Measurements from ENCODE around the gene NFATC2. TPM values are rescaled to one million over a fixed set of nuclear protein-coding genes. Genes with fewer than 3 reads are reported as not detected.
A peak's percentile ranks its signal among the peaks of the same experiment; 100 is the strongest.

NFATC2 gene
- total RNA-seq, 1 experiment from 2014 or later = 0.07 TPM

- Mint-ChIP-seq H3K9me3 (ENCODE audit: unreplicated experiment) (no peaks in the 10 kb centered on the region), H3K4me1 (ENCODE audit: insufficient read depth, unreplicated experiment) (peaks cover 9% of the 10 kb centered on the region), H3K27ac (ENCODE audit: low read depth, unreplicated experiment) (peak overlapping the region; percentile 37), H3K27me3 (ENCODE audit: insufficient read depth, unreplicated experiment) (no peaks in the 10 kb centered on the region), H3K36me3 (ENCODE audit: insufficient read depth, unreplicated experiment) (no peaks in the 10 kb centered on the region), H3K4me3 (ENCODE audit: unreplicated experiment) (no peak overlapping the region)
- no peak for TF ChIP-seq CTCF (IDR thresholded peaks at IDR 0.05; ENCODE audit: unreplicated experiment)
- intact Hi-C loops (cut with micrococcal nuclease) = no loop called here
- CTCF ChIA-PET = interaction anchor here (0.6 to 2.0 kb wide), 8 partner anchors 10 to 636 kb away, joined by 3 to 8 read pairs (median 4); no protein-coding TSS in a partner anchor
- peak; percentile 76 for DNase-seq (ENCODE audit: unreplicated experiment)
- POLR2A ChIA-PET = interaction anchor here (0.7 to 2.1 kb wide), 6 partner anchors 11 to 149 kb away, joined by 3 to 22 read pairs (median 4); no protein-coding TSS in a partner anchor
- no TSS peak for BruUV-seq (replicated peaks)
Measured at GRCh38 chr20:51446656-51447055, 95.9 kb downstream of the NFATC2 start.

GRCh38 chr20:51446230-51446629 lies 96.3 kb downstream of the NFATC2 start:
- no peak for TF ChIP-seq CTCF (IDR thresholded peaks at IDR 0.05; ENCODE audit: unreplicated experiment)

GRCh38 chr20:51445591-51445990 lies 96.9 kb downstream of the NFATC2 start:
- intact Hi-C loops (cut with micrococcal nuclease) = no loop called here
- Mint-ChIP-seq H3K27me3 (ENCODE audit: insufficient read depth, unreplicated experiment) (no peaks in the 10 kb centered on the region), H3K9me3 (ENCODE audit: unreplicated experiment) (no peaks in the 10 kb centered on the region), H3K4me3 (ENCODE audit: unreplicated experiment) (no peak overlapping the region), H3K36me3 (ENCODE audit: insufficient read depth, unreplicated experiment) (no peaks in the 10 kb centered on the region), H3K27ac (ENCODE audit: low read depth, unreplicated experiment) (peak overlapping the region; percentile 75), H3K4me1 (ENCODE audit: insufficient read depth, unreplicated experiment) (peaks cover 9% of the 10 kb centered on the region)
- CTCF ChIA-PET = interaction anchor here (0.6 to 2.0 kb wide), 3 partner anchors 11 to 943 kb away, joined by 3 to 8 read pairs (median 4); no protein-coding TSS in a partner anchor
- POLR2A ChIA-PET = interaction anchor here (0.5 to 2.1 kb wide), 4 partner anchors 10 to 106 kb away, joined by 3 to 22 read pairs (median 7); no protein-coding TSS in a partner anchor
- DNase-seq (ENCODE audit: unreplicated experiment) = no peak
- no peak for TF ChIP-seq CTCF (IDR thresholded peaks at IDR 0.05; ENCODE audit: unreplicated experiment)
- no TSS peak for BruUV-seq (replicated peaks)

More at GRCh38 chr20:51446230-51446629, 96.3 kb downstream of the NFATC2 start:
- no peaks in the 10 kb centered on the region for H3K27me3 Mint-ChIP-seq (ENCODE audit: insufficient read depth, unreplicated experiment)
- intact Hi-C loops (cut with micrococcal nuclease) = no loop called here
- no peak for DNase-seq (ENCODE audit: unreplicated experiment)
- no peaks in the 10 kb centered on the region for H3K9me3 Mint-ChIP-seq (ENCODE audit: unreplicated experiment)
- peak overlapping the region; percentile 37 for H3K27ac Mint-ChIP-seq (ENCODE audit: low read depth, unreplicated experiment)
- ChIA-PET CTCF (interaction anchor here (0.9 to 2.0 kb wide), 4 partner anchors 10 to 149 kb away, joined by 3 to 8 read pairs (median 4); no protein-coding TSS in a partner anchor), POLR2A (interaction anchor here (2.0 to 2.1 kb wide), 2 partner anchors 11 kb away, joined by 9 to 22 read pairs; no protein-coding TSS in a partner anchor)
- peaks cover 9% of the 10 kb centered on the region for H3K4me1 Mint-ChIP-seq (ENCODE audit: insufficient read depth, unreplicated experiment)
- no peak overlapping the region for H3K4me3 Mint-ChIP-seq (ENCODE audit: unreplicated experiment)
- BruUV-seq (replicated peaks) = no TSS peak
- H3K36me3 Mint-ChIP-seq (ENCODE audit: insufficient read depth, unreplicated experiment) = no peaks in the 10 kb centered on the region

DNA sequence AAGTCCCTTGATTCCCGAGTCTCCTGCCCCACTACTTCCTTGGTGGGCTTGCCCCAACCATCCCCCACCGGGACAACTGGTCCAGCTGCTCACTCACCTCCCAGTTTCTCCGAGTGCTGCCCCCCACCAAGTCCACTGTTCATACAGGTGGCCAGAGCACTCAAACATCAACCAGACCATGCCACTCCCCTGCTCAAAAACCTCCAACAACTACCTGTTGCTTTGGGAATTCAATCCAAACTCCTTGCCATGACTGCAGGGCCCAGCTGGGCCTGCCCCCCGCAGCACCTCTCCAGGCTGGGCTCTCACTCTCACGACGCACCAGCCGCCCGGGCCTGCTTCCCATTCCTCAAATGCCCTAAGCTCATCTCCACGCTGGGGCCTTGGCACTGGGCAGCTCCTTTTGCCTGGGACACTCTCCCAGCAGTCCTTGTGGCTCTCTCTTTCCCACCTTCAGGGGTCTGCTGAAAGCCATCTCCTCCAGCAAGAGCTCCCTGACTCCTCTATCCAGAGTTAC lies 97.5 kb downstream of the NFATC2 start:
- ChIA-PET CTCF (no interaction called here), POLR2A (interaction anchor here (1.0 kb wide), 1 partner anchor 11 kb away, joined by 3 read pairs; no protein-coding TSS in a partner anchor)
- Mint-ChIP-seq H3K27me3 (ENCODE audit: insufficient read depth, unreplicated experiment) (no peaks in the 10 kb centered on the region), H3K27ac (ENCODE audit: low read depth, unreplicated experiment) (peak overlapping the region; percentile 75), H3K4me1 (ENCODE audit: insufficient read depth, unreplicated experiment) (peaks cover 9% of the 10 kb centered on the region), H3K36me3 (ENCODE audit: insufficient read depth, unreplicated experiment) (no peaks in the 10 kb centered on the region), H3K4me3 (ENCODE audit: unreplicated experiment) (no peak overlapping the region), H3K9me3 (ENCODE audit: unreplicated experiment) (no peaks in the 10 kb centered on the region)
- intact Hi-C loops (cut with micrococcal nuclease) = no loop called here
- no peak for DNase-seq (ENCODE audit: unreplicated experiment)
- no peak for TF ChIP-seq CTCF (IDR thresholded peaks at IDR 0.05; ENCODE audit: unreplicated experiment)
- BruUV-seq (replicated peaks) = no TSS peak
